ENCODE results near the gene ZBTB20.

Gene ZBTB20

GRCh38 chr3:114350690-114351089, 796.4 kb downstream of the ZBTB20 start:
- Histone ChIP-seq H3K4me1 (ENCODE audit: control extremely low read depth in 1 of 4, control insufficient read depth in 4 of 4, insufficient read depth in 4 of 4, low read length in 3 of 4) (no peaks in the 10 kb centered on the region), H3K36me3 (ENCODE audit: control insufficient read depth in 4 of 4, insufficient read depth in 4 of 4, low read length in 3 of 4) (peaks cover 0 to 29% (median 11%) of the 10 kb centered on the region in 4 experiments), H3K4me3 (ENCODE audit: control insufficient read depth in 1 of 7, extremely low read depth in 1 of 7, insufficient read depth in 4 of 7, low read depth in 2 of 7, low read length in 6 of 7) (no peak overlapping the region), H3K9me3 (ENCODE audit: control extremely low read depth in 1 of 5, control insufficient read depth in 4 of 5, insufficient read depth in 2 of 5, low read depth in 1 of 5, low read length in 4 of 5) (peaks cover 0 to 8% (median 0%) of the 10 kb centered on the region in 5 experiments), H3K27ac (ENCODE audit: insufficient read depth in 1 of 2, low read depth in 1 of 2, low read length in 2 of 2, poor library complexity in 1 of 2, severe bottlenecking in 2 of 2) (no peak overlapping the region), H3K27me3 (replicated peaks in 2 of 5; ENCODE audit: control insufficient read depth in 4 of 5, insufficient read depth in 5 of 5, low read length in 4 of 5) (no peaks in the 10 kb centered on the region)
- ChIA-PET POLR2A (no interaction called here), CTCF (interaction anchor here (2.6 kb wide), 1 partner anchor 12 kb away, joined by 7 read pairs; no protein-coding TSS in a partner anchor)
- DNase-seq = no peak
- 99% methylated on average over 24 of the region's 24 CpGs for WGBS (ENCODE audit: insufficient coverage)

DNA sequence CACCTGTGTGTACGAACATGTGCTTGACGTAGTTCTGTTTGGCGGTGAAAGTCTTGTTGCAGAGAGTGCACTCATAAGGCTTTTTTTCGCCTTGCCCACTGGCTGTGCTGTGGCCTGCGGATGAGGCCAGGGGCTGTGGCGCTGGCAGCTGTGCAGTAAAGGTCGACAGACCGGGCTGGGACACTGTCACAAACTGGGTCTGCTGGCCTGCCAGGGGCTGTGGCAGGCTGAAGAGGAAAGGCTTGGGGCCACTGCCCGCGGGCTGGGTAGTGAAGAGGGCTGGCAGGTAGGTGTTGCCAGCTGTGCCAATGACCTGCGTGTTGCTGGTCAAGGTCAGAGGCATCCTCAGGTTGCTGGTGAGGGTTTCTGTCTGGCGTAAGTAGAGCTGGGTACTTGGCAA, 796.8 kb downstream of the ZBTB20 start:
- Histone ChIP-seq H3K4me1 (ENCODE audit: control extremely low read depth in 1 of 4, control insufficient read depth in 4 of 4, insufficient read depth in 4 of 4, low read length in 3 of 4) (no peaks in the 10 kb centered on the region), H3K36me3 (ENCODE audit: control insufficient read depth in 4 of 4, insufficient read depth in 4 of 4, low read length in 3 of 4) (peaks cover 0 to 29% (median 11%) of the 10 kb centered on the region in 4 experiments), H3K9me3 (ENCODE audit: control extremely low read depth in 1 of 5, control insufficient read depth in 4 of 5, insufficient read depth in 2 of 5, low read depth in 1 of 5, low read length in 4 of 5) (peaks cover 0 to 8% (median 0%) of the 10 kb centered on the region in 5 experiments), H3K27ac (ENCODE audit: insufficient read depth in 1 of 2, low read depth in 1 of 2, low read length in 2 of 2, poor library complexity in 1 of 2, severe bottlenecking in 2 of 2) (no peak overlapping the region), H3K4me3 (ENCODE audit: control insufficient read depth in 1 of 7, extremely low read depth in 1 of 7, insufficient read depth in 4 of 7, low read depth in 2 of 7, low read length in 6 of 7) (no peak overlapping the region), H3K27me3 (replicated peaks in 2 of 5; ENCODE audit: control insufficient read depth in 4 of 5, insufficient read depth in 5 of 5, low read length in 4 of 5) (no peaks in the 10 kb centered on the region)
- ChIA-PET POLR2A (no interaction called here), CTCF (interaction anchor here (2.6 kb wide), 1 partner anchor 13 kb away, joined by 7 read pairs; no protein-coding TSS in a partner anchor)
- no peak for DNase-seq
- WGBS (ENCODE audit: insufficient coverage) = 99% methylated on average over 11 of the region's 12 CpGs

DNA sequence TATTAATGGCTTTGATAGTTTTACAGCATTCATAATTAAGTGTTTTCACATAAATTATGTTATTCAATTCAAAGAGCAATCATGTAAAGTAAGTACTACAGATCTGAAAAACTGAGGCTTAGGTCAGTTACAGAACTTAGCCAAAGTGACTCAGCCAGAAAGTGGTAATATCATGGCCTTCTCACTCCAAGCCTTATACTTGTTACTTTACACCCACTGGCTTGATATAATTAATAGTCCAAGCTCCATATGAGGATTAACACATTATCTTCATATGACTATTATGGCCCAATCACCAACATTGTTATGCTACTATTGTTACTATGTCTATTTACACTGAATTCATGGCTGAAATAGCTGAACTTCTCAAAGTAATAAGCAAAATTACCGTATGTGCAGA, 802.6 kb downstream of the ZBTB20 start:
- WGBS (ENCODE audit: insufficient coverage) = no CpG with 5 or more reads among the region's 1 CpG
- no peaks in the 10 kb centered on the region for H3K9me3 ChIP-seq (ENCODE audit: control extremely low read depth in 1 of 5, control insufficient read depth in 4 of 5, insufficient read depth in 2 of 5, low read depth in 1 of 5, low read length in 4 of 5)
- H3K27ac ChIP-seq (ENCODE audit: insufficient read depth in 1 of 2, low read depth in 1 of 2, low read length in 2 of 2, poor library complexity in 1 of 2, severe bottlenecking in 2 of 2) = no peak overlapping the region
- H3K27me3 ChIP-seq (replicated peaks in 2 of 5; ENCODE audit: control insufficient read depth in 4 of 5, insufficient read depth in 5 of 5, low read length in 4 of 5) = no peaks in the 10 kb centered on the region
- peaks cover 0 to 7% (median 5%) of the 10 kb centered on the region in 4 experiments for H3K36me3 ChIP-seq (ENCODE audit: control insufficient read depth in 4 of 4, insufficient read depth in 4 of 4, low read length in 3 of 4)
- H3K4me1 ChIP-seq (ENCODE audit: control extremely low read depth in 1 of 4, control insufficient read depth in 4 of 4, insufficient read depth in 4 of 4, low read length in 3 of 4) = no peaks in the 10 kb centered on the region
- no peak for DNase-seq
- ChIA-PET POLR2A (no interaction called here), CTCF (no interaction called here)
- no peak overlapping the region for H3K4me3 ChIP-seq (ENCODE audit: control insufficient read depth in 1 of 7, extremely low read depth in 1 of 7, insufficient read depth in 4 of 7, low read depth in 2 of 7, low read length in 6 of 7)

DNA sequence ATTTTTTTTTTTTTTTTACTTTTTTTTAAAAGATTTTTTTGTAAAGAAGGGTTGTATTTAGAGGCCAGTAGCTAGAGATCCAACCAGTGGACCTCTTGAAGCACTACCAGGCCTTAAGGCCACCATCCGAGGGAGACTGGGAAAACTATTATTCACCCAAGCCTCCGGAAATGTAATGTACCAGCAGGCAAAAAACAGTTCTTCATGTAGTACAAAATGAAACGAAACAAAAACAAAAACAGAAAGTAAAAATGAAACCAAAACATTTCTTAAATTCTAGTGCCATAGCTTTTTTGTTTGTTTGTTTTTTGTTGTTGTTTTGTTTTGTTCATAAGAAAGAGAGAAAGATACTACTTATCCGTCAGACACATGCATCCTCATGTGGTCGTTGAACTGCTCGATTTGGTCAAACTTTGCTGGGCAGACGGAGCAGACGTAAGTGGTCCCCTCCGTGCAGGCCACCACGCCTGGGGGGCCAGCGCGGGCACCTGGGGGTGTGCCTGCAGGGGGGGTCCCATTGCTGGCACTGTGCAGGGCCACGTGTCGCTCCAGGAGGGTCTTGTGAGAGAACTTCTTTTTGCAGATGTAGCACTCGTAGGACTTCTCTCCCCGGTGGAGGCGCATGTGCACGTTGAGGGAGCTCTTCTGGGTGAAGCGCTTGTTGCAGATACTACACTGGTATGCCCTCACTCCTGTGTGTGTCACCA, 808.3 kb downstream of the ZBTB20 start:
- no peak overlapping the region for H3K27ac ChIP-seq (ENCODE audit: insufficient read depth in 1 of 2, low read depth in 1 of 2, low read length in 2 of 2, poor library complexity in 1 of 2, severe bottlenecking in 2 of 2)
- peaks cover 0 to 16% (median 10%) of the 10 kb centered on the region in 4 experiments for H3K36me3 ChIP-seq (ENCODE audit: control insufficient read depth in 4 of 4, insufficient read depth in 4 of 4, low read length in 3 of 4)
- DNase-seq = no peak
- CTCF ChIA-PET = interaction anchor here (0.6 kb wide), 1 partner anchor 310 kb away, joined by 3 read pairs; no protein-coding TSS in a partner anchor
- H3K4me1 ChIP-seq (ENCODE audit: control extremely low read depth in 1 of 4, control insufficient read depth in 4 of 4, insufficient read depth in 4 of 4, low read length in 3 of 4) = no peaks in the 10 kb centered on the region
- no peak overlapping the region for H3K4me3 ChIP-seq (ENCODE audit: control insufficient read depth in 1 of 7, extremely low read depth in 1 of 7, insufficient read depth in 4 of 7, low read depth in 2 of 7, low read length in 6 of 7)
- POLR2A ChIA-PET = no interaction called here
- no peaks in the 10 kb centered on the region for H3K27me3 ChIP-seq (replicated peaks in 2 of 5; ENCODE audit: control insufficient read depth in 4 of 5, insufficient read depth in 5 of 5, low read length in 4 of 5)
- WGBS (ENCODE audit: insufficient coverage) = 98% methylated on average over 16 of the region's 19 CpGs
- H3K9me3 ChIP-seq (ENCODE audit: control extremely low read depth in 1 of 5, control insufficient read depth in 4 of 5, insufficient read depth in 2 of 5, low read depth in 1 of 5, low read length in 4 of 5) = no peaks in the 10 kb centered on the region

GRCh38 chr3:114336857-114337256, 810.2 kb downstream of the ZBTB20 start:
- WGBS (ENCODE audit: insufficient coverage) = no CpG with 5 or more reads among the region's 3 CpGs
- Histone ChIP-seq H3K27ac (ENCODE audit: insufficient read depth in 1 of 2, low read depth in 1 of 2, low read length in 2 of 2, poor library complexity in 1 of 2, severe bottlenecking in 2 of 2) (no peak overlapping the region), H3K36me3 (ENCODE audit: control insufficient read depth in 4 of 4, insufficient read depth in 4 of 4, low read length in 3 of 4) (peaks cover 0 to 20% (median 9%) of the 10 kb centered on the region in 4 experiments)

GRCh38 chr3:114336122-114336697, 810.9 kb downstream of the ZBTB20 start:
- Histone ChIP-seq H3K4me3 (ENCODE audit: control insufficient read depth in 1 of 7, extremely low read depth in 1 of 7, insufficient read depth in 4 of 7, low read depth in 2 of 7, low read length in 6 of 7) (no peak overlapping the region), H3K4me1 (ENCODE audit: control extremely low read depth in 1 of 4, control insufficient read depth in 4 of 4, insufficient read depth in 4 of 4, low read length in 3 of 4) (no peaks in the 10 kb centered on the region), H3K36me3 (ENCODE audit: control insufficient read depth in 4 of 4, insufficient read depth in 4 of 4, low read length in 3 of 4) (peaks cover 0 to 23% (median 10%) of the 10 kb centered on the region in 4 experiments), H3K27me3 (replicated peaks in 2 of 5; ENCODE audit: control insufficient read depth in 4 of 5, insufficient read depth in 5 of 5, low read length in 4 of 5) (no peaks in the 10 kb centered on the region), H3K27ac (ENCODE audit: insufficient read depth in 1 of 2, low read depth in 1 of 2, low read length in 2 of 2, poor library complexity in 1 of 2, severe bottlenecking in 2 of 2) (no peak overlapping the region), H3K9me3 (ENCODE audit: control extremely low read depth in 1 of 5, control insufficient read depth in 4 of 5, insufficient read depth in 2 of 5, low read depth in 1 of 5, low read length in 4 of 5) (peaks cover 0 to 3% (median 0%) of the 10 kb centered on the region in 5 experiments)
- DNase-seq = peak; percentile 2 to 5 (median 4)
- 100% methylated on average over 1 of the region's 1 CpG for WGBS (ENCODE audit: insufficient coverage)
- POLR2A ChIA-PET = interaction anchor here (0.6 kb wide), 1 partner anchor 16 kb away, joined by 3 read pairs; no protein-coding TSS in a partner anchor
- CTCF ChIA-PET = interaction anchor here (1.3 to 1.4 kb wide), 2 partner anchors 9 to 12 kb away, joined by 3 read pairs; no protein-coding TSS in a partner anchor

More at GRCh38 chr3:114336857-114337256, 810.2 kb downstream of the ZBTB20 start:
- Histone ChIP-seq H3K27me3 (replicated peaks in 2 of 5; ENCODE audit: control insufficient read depth in 4 of 5, insufficient read depth in 5 of 5, low read length in 4 of 5) (no peaks in the 10 kb centered on the region), H3K9me3 (ENCODE audit: control extremely low read depth in 1 of 5, control insufficient read depth in 4 of 5, insufficient read depth in 2 of 5, low read depth in 1 of 5, low read length in 4 of 5) (peaks cover 0 to 3% (median 0%) of the 10 kb centered on the region in 5 experiments), H3K4me3 (ENCODE audit: control insufficient read depth in 1 of 7, extremely low read depth in 1 of 7, insufficient read depth in 4 of 7, low read depth in 2 of 7, low read length in 6 of 7) (no peak overlapping the region), H3K4me1 (ENCODE audit: control extremely low read depth in 1 of 4, control insufficient read depth in 4 of 4, insufficient read depth in 4 of 4, low read length in 3 of 4) (no peaks in the 10 kb centered on the region)
- ChIA-PET POLR2A (no interaction called here), CTCF (interaction anchor here (1.3 to 1.4 kb wide), 2 partner anchors 10 to 12 kb away, joined by 3 read pairs; no protein-coding TSS in a partner anchor)
- DNase-seq = no peak

DNA sequence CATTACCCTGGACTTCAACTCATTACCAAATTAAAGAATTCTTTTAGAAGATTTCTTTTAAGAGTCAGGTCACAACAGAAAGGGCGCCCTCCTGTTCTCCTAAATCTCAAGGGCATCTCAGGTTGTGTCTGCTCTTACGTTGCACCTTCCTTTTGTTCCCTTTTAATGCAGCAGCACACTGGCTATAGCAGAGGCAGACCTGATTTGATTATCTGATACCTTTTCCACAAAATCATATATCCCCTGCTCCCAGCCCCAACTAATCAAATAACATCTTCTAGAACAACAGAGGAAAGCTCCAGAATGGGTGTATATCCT, 813.2 kb downstream of the ZBTB20 start:
- ChIA-PET POLR2A (no interaction called here), CTCF (no interaction called here)
- no peak overlapping the region for H3K4me3 ChIP-seq (ENCODE audit: control insufficient read depth in 1 of 7, extremely low read depth in 1 of 7, insufficient read depth in 4 of 7, low read depth in 2 of 7, low read length in 6 of 7)

More for the DNA sequence above, 813.2 kb downstream of the ZBTB20 start:
- Histone ChIP-seq H3K27ac (ENCODE audit: insufficient read depth in 1 of 2, low read depth in 1 of 2, low read length in 2 of 2, poor library complexity in 1 of 2, severe bottlenecking in 2 of 2) (no peak overlapping the region), H3K27me3 (replicated peaks in 2 of 5; ENCODE audit: control insufficient read depth in 4 of 5, insufficient read depth in 5 of 5, low read length in 4 of 5) (no peaks in the 10 kb centered on the region), H3K36me3 (ENCODE audit: control insufficient read depth in 4 of 4, insufficient read depth in 4 of 4, low read length in 3 of 4) (peaks cover 0 to 20% (median 9%) of the 10 kb centered on the region in 4 experiments), H3K9me3 (ENCODE audit: control extremely low read depth in 1 of 5, control insufficient read depth in 4 of 5, insufficient read depth in 2 of 5, low read depth in 1 of 5, low read length in 4 of 5) (peaks cover 0 to 3% (median 0%) of the 10 kb centered on the region in 5 experiments), H3K4me1 (ENCODE audit: control extremely low read depth in 1 of 4, control insufficient read depth in 4 of 4, insufficient read depth in 4 of 4, low read length in 3 of 4) (no peaks in the 10 kb centered on the region)
- 93% methylated on average over 2 of the region's 2 CpGs for WGBS (ENCODE audit: insufficient coverage)
- DNase-seq = no peak

Data from common myeloid progenitor, CD34-positive (primary cell).